ENCODE data around the gene NOC2L. TPM values are rescaled to one million over a fixed set of nuclear protein-coding genes. Genes with fewer than 3 reads are reported as not detected.

The NOC2L gene
- 42.0 and 48.3 TPM in 2 replicates for total RNA-seq

DNA sequence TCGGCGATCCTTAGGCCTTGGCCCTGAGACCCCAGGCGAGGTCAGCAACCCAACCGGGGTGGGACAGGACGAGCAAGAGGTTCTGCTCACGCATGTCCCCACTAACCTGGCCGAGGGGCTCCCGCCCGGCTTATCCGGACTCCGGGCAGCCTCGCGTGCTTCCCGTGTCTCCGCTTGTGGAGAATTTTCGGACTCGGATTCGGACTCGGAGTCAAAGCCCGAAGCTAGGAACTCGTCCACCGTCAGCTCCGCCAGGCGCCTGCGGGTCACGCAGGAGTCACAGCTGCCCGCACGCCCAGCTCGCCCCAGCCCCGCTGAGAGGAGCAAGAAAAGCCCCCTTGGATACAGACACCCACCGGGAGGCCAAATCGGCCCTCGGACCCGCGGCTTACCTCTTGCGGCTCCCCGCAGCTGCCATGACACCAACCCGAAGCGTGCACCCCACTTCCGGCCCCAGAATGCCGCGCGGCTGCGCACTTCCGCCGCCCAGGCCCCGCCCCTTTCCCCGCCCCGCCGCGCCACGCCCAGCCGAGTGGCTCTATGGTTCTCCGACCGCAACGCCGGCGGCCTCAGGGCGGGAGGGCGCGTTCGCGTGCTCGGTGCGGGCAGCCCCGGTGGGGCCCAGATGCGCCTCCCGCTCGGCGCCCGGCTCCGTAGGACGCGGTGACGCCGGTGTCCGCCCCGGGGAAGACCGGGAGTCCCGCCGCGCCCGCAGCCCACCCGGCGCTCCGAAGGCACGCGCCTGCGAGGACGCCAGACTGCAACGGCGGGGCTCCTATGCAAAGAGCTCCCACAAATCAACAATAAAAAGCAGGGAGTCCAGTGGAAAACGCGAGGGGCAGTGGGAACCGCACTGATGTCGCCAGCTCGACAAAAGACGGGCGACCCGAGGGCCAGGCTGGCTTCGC, at the start of gene NOC2L:
NOC2L (minus strand) TSS at position 434 of the 908 bp plus-strand sequence; CDS start at position 418, 16 bp downstream.

DNA sequence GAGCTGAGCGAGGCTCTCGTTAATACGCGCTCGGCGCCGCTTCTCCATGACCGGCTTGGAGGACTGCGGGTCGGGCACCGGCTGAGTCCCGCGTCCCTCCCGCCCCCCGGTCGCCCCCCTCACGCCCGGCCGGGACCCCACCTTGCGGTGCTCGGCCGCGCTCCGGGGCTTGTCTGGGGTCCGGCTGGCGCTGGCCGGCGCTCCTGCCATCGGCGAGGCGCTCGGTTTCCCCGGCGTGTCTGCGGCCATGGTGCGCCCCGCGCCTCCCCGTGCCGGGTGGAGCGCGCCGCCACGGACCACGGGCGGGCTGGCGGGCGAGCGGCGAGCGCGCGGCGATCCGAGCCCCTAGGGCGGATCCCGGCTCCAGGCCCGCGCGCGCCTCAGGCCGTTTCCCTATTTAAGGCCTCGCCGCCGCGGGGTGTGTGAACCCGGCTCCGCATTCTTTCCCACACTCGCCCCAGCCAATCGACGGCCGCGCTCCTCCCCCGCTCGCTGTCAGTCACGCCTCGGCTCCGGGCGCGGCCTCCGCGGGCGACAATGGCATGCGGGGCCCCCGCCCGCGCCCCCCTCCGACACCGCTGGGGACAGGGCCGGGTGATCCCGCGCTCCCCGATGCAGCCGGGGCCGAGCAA, 40.8 kb upstream of the NOC2L start, which contains the start of gene HES4:
HES4 (minus strand) TSS at position 373 of the 632 bp plus-strand sequence; CDS start at position 249, 124 bp downstream.

DNA sequence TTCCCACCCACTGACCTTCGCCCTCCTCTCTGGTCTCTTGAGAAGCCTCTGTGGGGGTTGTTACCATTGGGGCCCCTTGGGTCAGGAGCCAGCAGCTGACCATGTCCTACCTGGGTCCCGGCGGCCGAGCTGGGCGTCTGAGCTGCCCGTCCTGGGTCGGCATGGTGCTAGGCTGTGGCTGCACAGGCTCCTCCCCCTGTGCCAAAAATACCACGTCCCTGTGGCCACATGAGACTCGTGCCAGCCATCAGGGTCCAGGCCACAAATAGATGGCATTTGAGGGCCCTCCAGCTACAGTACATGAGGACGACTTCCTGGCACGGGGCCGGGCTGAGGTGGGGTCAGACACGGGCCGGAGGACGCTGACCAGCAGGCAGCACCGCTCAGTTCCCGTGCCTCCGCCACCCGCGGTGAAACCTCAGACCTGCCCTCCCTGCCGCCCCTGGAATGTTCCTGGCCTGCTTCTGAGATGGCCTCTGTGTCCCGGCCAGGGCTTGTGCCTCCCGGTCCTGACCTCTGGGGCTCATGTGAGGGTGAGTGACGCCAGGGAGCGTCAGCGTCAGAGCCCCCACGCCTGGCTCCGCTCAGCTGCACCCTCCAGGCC, 23.0 kb upstream of the NOC2L start, which contains the start of gene PERM1:
PERM1 (minus strand) TSS at position 139 of the 604 bp plus-strand sequence. CDS start 1,064 bp downstream, outside the sequence.

DNA sequence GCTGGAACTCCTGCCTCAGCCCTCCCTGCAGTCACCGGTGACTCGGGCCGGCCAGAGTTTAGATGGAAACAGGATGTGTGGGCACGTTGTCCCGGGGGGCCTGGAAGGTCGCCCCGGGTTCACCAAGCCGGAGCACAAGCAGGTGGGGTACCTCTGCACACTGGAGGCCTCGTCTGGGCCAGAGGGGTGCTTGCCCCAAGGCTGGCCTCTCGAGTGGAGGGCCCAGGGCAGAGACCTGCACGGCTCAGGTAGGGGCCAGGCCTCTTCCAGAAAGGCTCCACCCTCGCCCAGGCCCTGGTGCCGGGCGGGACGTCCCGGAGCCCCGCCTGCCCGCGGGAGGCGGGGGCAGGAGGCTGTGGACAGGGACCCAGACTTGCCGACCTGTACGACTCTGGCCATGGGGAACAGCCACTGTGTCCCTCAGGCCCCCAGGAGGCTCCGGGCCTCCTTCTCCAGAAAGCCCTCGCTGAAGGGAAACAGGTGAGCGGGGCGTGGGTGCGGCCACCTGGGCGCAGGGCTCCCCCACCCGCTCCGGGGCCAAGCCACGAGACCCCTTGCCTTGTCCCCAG, 7.2 kb upstream of the NOC2L start, which contains the start of gene PLEKHN1:
PLEKHN1 (plus strand) TSS at position 348 of the 569 bp plus-strand sequence; CDS start at position 398, 50 bp downstream.

DNA sequence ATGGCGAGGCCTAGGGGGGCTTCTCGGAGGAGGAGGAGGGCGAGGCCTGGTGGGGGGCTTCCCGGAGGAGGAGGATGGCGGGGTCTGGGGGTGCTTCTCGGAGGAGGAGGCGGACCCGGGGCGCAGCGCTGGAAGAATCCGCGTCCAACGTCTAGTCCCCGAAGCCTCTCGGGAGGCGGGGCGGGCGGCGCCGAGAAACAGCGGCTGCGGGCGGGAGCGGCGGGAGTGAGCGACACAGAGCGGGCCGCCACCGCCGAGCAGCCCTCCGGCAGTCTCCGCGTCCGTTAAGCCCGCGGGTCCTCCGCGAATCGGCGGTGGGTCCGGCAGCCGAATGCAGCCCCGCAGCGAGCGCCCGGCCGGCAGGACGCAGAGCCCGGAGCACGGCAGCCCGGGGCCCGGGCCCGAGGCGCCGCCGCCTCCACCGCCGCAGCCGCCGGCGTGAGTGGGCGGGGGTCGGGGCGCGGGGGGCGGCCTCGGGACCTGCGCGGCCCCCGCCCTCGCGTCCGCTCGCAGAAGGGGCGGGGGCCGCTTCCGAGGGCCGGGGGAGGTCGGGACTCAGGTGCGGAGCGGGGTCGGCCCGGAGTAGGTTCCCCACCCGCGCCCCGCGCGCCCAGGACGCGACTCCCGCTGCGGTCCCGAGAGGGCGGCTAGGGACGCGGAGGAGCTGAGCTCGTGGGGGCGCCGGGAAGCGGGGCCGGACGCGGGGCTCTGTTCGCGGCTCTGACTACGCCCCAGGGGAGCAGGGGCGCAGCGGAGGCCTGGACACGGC, 1.5 kb upstream of the NOC2L start, which contains the start of gene KLHL17:
KLHL17 (plus strand) TSS at position 222 of the 769 bp plus-strand sequence; CDS start at position 332, 110 bp downstream.

DNA sequence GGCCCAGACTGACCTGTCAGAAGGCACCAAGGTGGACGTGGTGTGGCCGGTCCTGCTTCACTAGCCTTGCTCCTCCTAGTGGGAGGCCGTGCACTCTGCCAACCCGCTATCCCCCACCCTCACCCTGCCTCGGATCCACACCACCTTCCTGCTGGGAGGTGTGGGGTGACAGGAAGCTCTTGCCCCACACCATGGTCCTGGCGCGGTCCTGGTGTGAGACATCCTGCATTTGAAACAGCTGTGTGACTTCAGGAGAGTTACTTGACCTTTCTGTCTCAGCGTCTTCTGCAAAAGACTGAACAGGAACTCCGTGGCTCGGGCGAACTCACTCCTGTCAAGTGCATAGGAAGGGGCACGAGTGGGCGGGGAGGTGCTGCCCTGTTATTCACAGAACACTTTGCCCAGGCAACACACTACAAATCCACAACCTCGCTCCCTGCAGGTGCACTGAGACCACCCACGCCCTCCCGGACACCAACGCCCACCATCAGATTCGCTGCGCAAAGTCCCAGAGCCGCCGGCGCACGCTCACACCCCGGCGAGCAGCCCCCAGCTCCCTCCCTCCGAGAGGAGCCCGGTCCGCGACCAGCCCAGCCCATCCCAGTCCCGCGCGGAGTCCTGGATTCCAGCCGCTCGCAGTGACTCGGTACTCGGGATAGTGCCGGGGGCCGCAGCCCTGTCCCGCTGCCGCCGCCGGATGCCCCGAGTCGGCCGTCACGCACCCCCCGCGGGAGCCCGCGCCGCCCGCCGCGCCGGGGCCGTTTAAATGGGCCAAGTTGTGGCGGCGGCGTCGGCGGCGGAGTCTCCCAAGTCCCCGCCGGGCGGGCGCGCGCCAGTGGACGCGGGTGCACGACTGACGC, 35.7 kb downstream of the NOC2L start, which contains the start of gene SAMD11:
SAMD11 (plus strand) TSS at position 793 of the 860 bp plus-strand sequence. CDS start 509 bp downstream, outside the sequence.

Other genes with a start within 250 kb of the NOC2L start
- 4.0 and 11.7 TPM in 2 replicates for gene SAMD11, start 35.3 kb downstream of the NOC2L start, total RNA-seq
- gene KLHL17, start 1.3 kb upstream of the NOC2L start, total RNA-seq = 9.7 and 11.6 TPM in 2 replicates
- 0.12 TPM in 1 of 2 replicates, not detected in the other for gene PLEKHN1, start 7.2 kb upstream of the NOC2L start, total RNA-seq
- not detected in 2 replicates for gene PERM1, start 22.8 kb upstream of the NOC2L start, total RNA-seq
- 1.4 and 29.9 TPM in 2 replicates for gene HES4, start 40.8 kb upstream of the NOC2L start, total RNA-seq
- 51.2 and 63.2 TPM in 2 replicates for gene ISG15, start 54.2 kb upstream of the NOC2L start, total RNA-seq
- 49.1 and 67.4 TPM in 2 replicates for gene AGRN, start 60.9 kb upstream of the NOC2L start, total RNA-seq
- not detected in 2 replicates for gene RNF223, start 115.0 kb upstream of the NOC2L start, total RNA-seq
- 6.9 and 13.7 TPM in 2 replicates for gene C1orf159, start 156.8 kb upstream of the NOC2L start, total RNA-seq
- gene TTLL10, start 214.6 kb upstream of the NOC2L start, total RNA-seq = not detected in 2 replicates
- not detected in 2 replicates for gene TNFRSF18, start 247.3 kb upstream of the NOC2L start, total RNA-seq